HG02885 (cell line): ENCODE data around the gene RAC3.

Source experiments
- ATAC-seq: cut with Tn5 transposase; IDR thresholded peaks from one replicate; pipeline ENCODE4 v1.9.1; 2021; ENCODE audit warnings: mild to moderate bottlenecking; ENCODE audit not compliant: unreplicated experiment, poor library complexity

RAC3 gene

GRCh38 chr17:82064433-82065192 is 33.1 kb downstream of the RAC3 start:
- ATAC-seq, result no peak

GRCh38 chr17:82065193-82065637 is 33.7 kb downstream of the RAC3 start:
- ATAC-seq, result peak; percentile 43

- peak; percentile 78 for ATAC-seq
These were observed 34.3 kb downstream of the RAC3 start, which contains the start of gene DUS1L for GRCh38 chr17:82065638-82066303. Gene DUS1L (minus strand): TSS chr17:82065804. CDS start chr17:82065059, 745 bp downstream.

GRCh38 chr17:82070611-82071010 is 39.1 kb downstream of the RAC3 start:
- ATAC-seq, result no peak

GRCh38 chr17:82072827-82073226 is 41.3 kb downstream of the RAC3 start:
- no peak for ATAC-seq

GRCh38 chr17:82073446-82073845 is 42.0 kb downstream of the RAC3 start:
- ATAC-seq, result no peak

- ATAC-seq, result no peak
These were observed 44.7 kb downstream of the RAC3 start for GRCh38 chr17:82076018-82076784.

GRCh38 chr17:82076785-82077591 is 45.5 kb downstream of the RAC3 start:
- no peak for ATAC-seq

GRCh38 chr17:82077617-82078358 is 46.3 kb downstream of the RAC3 start:
- no peak for ATAC-seq

GRCh38 chr17:82078433-82078832 is 47.0 kb downstream of the RAC3 start:
- ATAC-seq, result no peak

- no peak for ATAC-seq
These were observed 47.7 kb downstream of the RAC3 start for GRCh38 chr17:82079001-82079677.

- no peak for ATAC-seq
These were observed 48.7 kb downstream of the RAC3 start for GRCh38 chr17:82080048-82080788.

GRCh38 chr17:82080789-82081464 is 49.4 kb downstream of the RAC3 start:
- ATAC-seq, result no peak

GRCh38 chr17:82081546-82081945 is 50.1 kb downstream of the RAC3 start:
- no peak for ATAC-seq

- no peak for ATAC-seq
These were observed 50.5 kb downstream of the RAC3 start for GRCh38 chr17:82081966-82082365.

GRCh38 chr17:82082456-82082855 is 51.0 kb downstream of the RAC3 start:
- no peak for ATAC-seq

- no peak for ATAC-seq
These were observed 51.5 kb downstream of the RAC3 start for GRCh38 chr17:82083009-82083408.
